ENCODE results near the gene PLPPR3.

DNA sequence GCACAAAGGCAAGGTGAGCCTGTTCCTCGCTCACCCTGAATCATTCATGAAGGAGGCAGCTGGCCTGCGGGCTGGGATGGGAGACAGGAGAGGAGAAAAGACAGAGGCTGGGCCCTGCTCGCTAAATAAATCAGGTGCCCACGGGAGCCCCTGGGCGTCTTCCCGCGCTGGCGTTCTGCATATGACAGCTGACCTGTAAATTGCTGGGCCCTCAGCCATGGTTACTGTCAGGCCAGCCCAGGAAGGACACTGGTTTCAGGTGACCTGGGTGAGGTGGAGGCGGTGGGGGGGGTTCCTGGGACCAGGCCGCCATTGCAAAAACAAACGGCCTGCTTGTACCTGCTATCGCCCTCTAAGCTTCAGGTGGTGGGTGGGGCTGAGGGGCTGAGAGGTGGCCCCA is 27.9 kb downstream of the PLPPR3 start:
- TF ChIP-seq POLR2A (IDR thresholded peaks at IDR 0.05) = no peak
- TF ChIP-seq, protein P1, sequence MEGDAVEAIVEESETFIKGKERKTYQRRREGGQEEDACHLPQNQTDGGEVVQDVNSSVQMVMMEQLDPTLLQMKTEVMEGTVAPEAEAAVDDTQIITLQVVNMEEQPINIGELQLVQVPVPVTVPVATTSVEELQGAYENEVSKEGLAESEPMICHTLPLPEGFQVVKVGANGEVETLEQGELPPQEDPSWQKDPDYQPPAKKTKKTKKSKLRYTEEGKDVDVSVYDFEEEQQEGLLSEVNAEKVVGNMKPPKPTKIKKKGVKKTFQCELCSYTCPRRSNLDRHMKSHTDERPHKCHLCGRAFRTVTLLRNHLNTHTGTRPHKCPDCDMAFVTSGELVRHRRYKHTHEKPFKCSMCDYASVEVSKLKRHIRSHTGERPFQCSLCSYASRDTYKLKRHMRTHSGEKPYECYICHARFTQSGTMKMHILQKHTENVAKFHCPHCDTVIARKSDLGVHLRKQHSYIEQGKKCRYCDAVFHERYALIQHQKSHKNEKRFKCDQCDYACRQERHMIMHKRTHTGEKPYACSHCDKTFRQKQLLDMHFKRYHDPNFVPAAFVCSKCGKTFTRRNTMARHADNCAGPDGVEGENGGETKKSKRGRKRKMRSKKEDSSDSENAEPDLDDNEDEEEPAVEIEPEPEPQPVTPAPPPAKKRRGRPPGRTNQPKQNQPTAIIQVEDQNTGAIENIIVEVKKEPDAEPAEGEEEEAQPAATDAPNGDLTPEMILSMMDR (IDR thresholded peaks at IDR 0.05 in 4 of 5, conservative IDR thresholded peaks at IDR 0.05 in 1 of 5) = no peak

Measured in gastrocnemius medialis (tissue), 4 donors.